Liver (tissue), 9 donors: ENCODE results near the gene CCDC51. TPM values are rescaled to one million over a fixed set of nuclear protein-coding genes. Genes with fewer than 3 reads are reported as not detected.

Experiments used
- DNase-seq: peaks from one replicate; pipeline ENCODE4 v3.0.0-alpha.2; 2017; ENCODE audit warnings: low spot score
- H3K27ac ChIP-seq, 2 donors: one replicate each; pipeline ENCODE4 v1.7.0; 2013; ENCODE audit warnings: inconsistent platforms in 2 of 2, low read length in 2 of 2, control low read depth in 1 of 2, low read depth in 1 of 2, mild to moderate bottlenecking in 1 of 2
- H3K27me3 ChIP-seq, 4 donors: one replicate each; pipeline versions ENCODE4 v1.6.1 to v1.7.0; 2013; ENCODE audit warnings: low read length in 3 of 4, inconsistent platforms in 1 of 4, mild to moderate bottlenecking in 1 of 4, moderate library complexity in 1 of 4; ENCODE audit not compliant: control insufficient read depth in 4 of 4, insufficient read depth in 4 of 4
- H3K36me3 ChIP-seq, 4 donors: one replicate each; pipeline versions ENCODE4 v1.6.1 to v1.7.0; 2013; ENCODE audit warnings: low read length in 3 of 4, mild to moderate bottlenecking in 3 of 4, low read depth in 1 of 4, moderate library complexity in 1 of 4; ENCODE audit not compliant: control insufficient read depth in 4 of 4, insufficient read depth in 3 of 4
- H3K4me1 ChIP-seq, 4 donors: one replicate each; pipeline versions ENCODE4 v1.6.1 to v1.7.0; 2013; ENCODE audit warnings: low read length in 3 of 4, mild to moderate bottlenecking in 3 of 4, moderate library complexity in 1 of 4; ENCODE audit not compliant: control insufficient read depth in 4 of 4, insufficient read depth in 4 of 4
- H3K4me3 ChIP-seq, 3 donors: one replicate each; pipeline versions ENCODE4 v1.6.1 to v1.7.0; 2013; ENCODE audit warnings: low read length in 3 of 3, control low read depth in 1 of 3, low read depth in 1 of 3, mild to moderate bottlenecking in 1 of 3
- H3K9ac ChIP-seq, 2 donors: one replicate each; pipeline ENCODE4 v1.7.0; 2013; ENCODE audit warnings: low read length in 2 of 2, mild to moderate bottlenecking in 2 of 2, moderate library complexity in 2 of 2, control low read depth in 1 of 2, low read depth in 1 of 2
- H3K9me3 ChIP-seq, 4 donors: one replicate each; pipeline versions ENCODE4 v1.6.1 to v1.7.0; 2013; ENCODE audit warnings: low read length in 3 of 4; ENCODE audit not compliant: control insufficient read depth in 4 of 4
- ATF3 ChIP-seq: IDR thresholded peaks from 2 replicates; pipeline ENCODE4 v1.6.1; 2016; ENCODE audit warnings: antibody characterized with exemption
- CTCF ChIP-seq: fragments of 150-350 bp; IDR thresholded peaks from 2 replicates; pipeline ENCODE4 v1.5.1; 2017; ENCODE audit warnings: improper control_type of control experiment, low read depth, low read length; ENCODE audit not compliant: missing input control
- EGR1 ChIP-seq, 2 donors: IDR thresholded peaks; 2 replicates each; pipeline ENCODE4 v1.6.1; 2016 to 2018; ENCODE audit warnings: antibody characterized with exemption in 2 of 2, low read depth in 2 of 2
- FOXA1 ChIP-seq: IDR thresholded peaks from 2 replicates; pipeline ENCODE4 v1.6.1; 2016; ENCODE audit warnings: antibody characterized with exemption
- FOXA2 ChIP-seq: IDR thresholded peaks from 2 replicates; pipeline ENCODE4 v1.6.1; 2016; ENCODE audit warnings: antibody characterized with exemption
- GABPA ChIP-seq, 2 donors: IDR thresholded peaks in 1 of 2; conservative IDR thresholded peaks in 1 of 2; 2 replicates each; pipeline ENCODE4 v1.6.1; 2016; ENCODE audit warnings: antibody characterized with exemption in 2 of 2, mild to moderate bottlenecking in 1 of 2, moderate library complexity in 1 of 2
- HNF4A ChIP-seq, 2 donors: conservative IDR thresholded peaks; 2 replicates each; pipeline ENCODE4 v1.6.1; 2016; ENCODE audit warnings: antibody characterized with exemption in 2 of 2, mild to moderate bottlenecking in 2 of 2
- HNF4G ChIP-seq: IDR thresholded peaks from 2 replicates; pipeline ENCODE4 v1.6.1; 2016; ENCODE audit warnings: antibody characterized with exemption
- JUND ChIP-seq, 2 donors: IDR thresholded peaks; 2 replicates each; pipeline ENCODE4 v1.6.1; 2016; ENCODE audit warnings: antibody characterized with exemption in 2 of 2
- MAX ChIP-seq: IDR thresholded peaks from 2 replicates; pipeline ENCODE4 v1.6.1; 2016; ENCODE audit warnings: antibody characterized with exemption
- NR2F2 ChIP-seq: IDR thresholded peaks from 2 replicates; pipeline ENCODE4 v1.6.1; 2016; ENCODE audit warnings: antibody characterized with exemption
- RAD21 ChIP-seq, 2 donors: IDR thresholded peaks; 2 replicates each; pipeline ENCODE4 v1.6.1; 2016; ENCODE audit warnings: antibody characterized with exemption in 2 of 2, mild to moderate bottlenecking in 2 of 2
- RXRA ChIP-seq, 2 donors: IDR thresholded peaks; 2 replicates each; pipeline ENCODE4 v1.6.1; 2017 to 2018; ENCODE audit warnings: antibody characterized with exemption in 2 of 2, mild to moderate bottlenecking in 1 of 2
- SP1 ChIP-seq: IDR thresholded peaks from 2 replicates; pipeline ENCODE4 v1.6.1; 2018; ENCODE audit warnings: antibody characterized with exemption, mild to moderate bottlenecking
- TAF1 ChIP-seq: conservative IDR thresholded peaks from 2 replicates; pipeline ENCODE4 v1.6.1; 2016; ENCODE audit warnings: antibody characterized with exemption, mild to moderate bottlenecking
- YY1 ChIP-seq: IDR thresholded peaks from 2 replicates; pipeline ENCODE4 v1.6.1; 2016; ENCODE audit warnings: antibody characterized with exemption, mild to moderate bottlenecking
- WGBS: extraction: QIAGEN DNeasy Blood & Tissue Kit; methylation state at CpG from one replicate; pipeline ENCODE4 v1.1.7; 2013; 5-methylcytosine and 5-hydroxymethylcytosine counted together
- polyA plus RNA-seq, 2 donors: library from polyadenylated mRNA; stranded (reverse) in 1 of 2; unstranded in 1 of 2; fragments of 200-250 nt in 1 of 2; fragments of >200 nt in 1 of 2; fragmentation: Nextera tagmentation in 1 of 2; extraction: Ambion mirVana in 1 of 2; gene quantifications; one replicate each; pipeline versions ENCODE4 v1.2.1 to v1.2.3, GENCODE V29; 2013 to 2015
- total RNA-seq, 2 donors: library from RNA; depleted of rRNA; stranded (reverse); fragments of >200 nt; gene quantifications; one replicate each; pipeline ENCODE4 v1.2.3, GENCODE V29; 2014
- TF ChIP-seq, protein P1 (sequence below): IDR thresholded peaks from 2 replicates; pipeline ENCODE4 v1.6.1; 2016; ENCODE audit warnings: antibody characterized with exemption, mild to moderate bottlenecking
- donor health status: healthy.
- donor health status: healthy.
- donor health status: healthy.
- donor health status: healthy.
- donor health status: healthy.

The CCDC51 gene
- total and polyA plus RNA-seq, 4 donors, result 7.9 to 13.7 (median 11.0) TPM

DNA sequence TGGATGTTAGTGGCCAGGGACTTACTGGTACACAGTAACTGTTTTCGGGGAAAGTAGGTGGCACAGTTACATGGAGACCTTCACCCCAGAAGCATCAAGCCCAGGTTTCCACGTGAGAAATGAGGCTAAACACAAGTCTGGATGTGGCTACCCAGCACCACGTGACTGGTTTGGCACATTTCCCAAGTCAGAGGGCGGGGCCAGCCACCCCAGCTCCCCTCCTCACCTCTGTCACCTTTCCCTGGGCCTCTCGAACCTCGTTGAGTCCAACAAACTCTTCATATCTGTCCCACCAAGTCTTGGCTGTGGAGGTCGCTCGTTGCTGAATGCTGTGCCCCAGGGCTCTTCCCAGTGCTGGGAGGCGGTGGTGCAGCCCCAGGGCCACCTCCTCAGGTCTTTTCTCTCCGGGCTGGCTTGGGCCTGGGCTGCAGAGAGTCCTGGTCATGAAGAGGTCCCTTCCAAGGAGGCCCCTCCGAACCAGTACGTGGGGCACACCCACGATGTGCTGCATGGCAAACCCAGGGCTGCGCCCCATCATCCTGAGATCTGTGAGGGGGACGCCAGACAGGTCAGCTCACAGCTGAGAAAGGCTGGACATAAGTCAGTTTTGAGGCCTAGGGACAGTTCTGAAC lies 5.2 kb downstream of the CCDC51 start:
- H3K4me3 ChIP-seq, result no peak overlapping the region
- TF ChIP-seq MAX (no peak), NR2F2 (no peak), EGR1 (IDR thresholded peaks at IDR 0.05; ENCODE audit: low read depth in 2 of 2) (no peak)
- peaks cover 10 to 44% (median 25%) of the 10 kb centered on the region in 4 donors for H3K4me1 ChIP-seq
- no peak overlapping the region for H3K27ac ChIP-seq
- DNase-seq, result no peak
- no peak overlapping the region for H3K9ac ChIP-seq
- H3K27me3 ChIP-seq, result no peaks in the 10 kb centered on the region
- no peaks in the 10 kb centered on the region for H3K9me3 ChIP-seq
- peaks cover 0 to 7% (median 0%) of the 10 kb centered on the region in 4 donors for H3K36me3 ChIP-seq
- 71% methylated on average over 15 of the region's 15 CpGs for WGBS

- Histone ChIP-seq H3K4me1 (peaks cover 8 to 35% (median 22%) of the 10 kb centered on the region in 4 donors), H3K36me3 (peaks cover 0 to 7% (median 0%) of the 10 kb centered on the region in 4 donors), H3K9me3 (no peaks in the 10 kb centered on the region), H3K27ac (no peak overlapping the region), H3K27me3 (no peaks in the 10 kb centered on the region), H3K9ac (no peak overlapping the region), H3K4me3 (no peak overlapping the region)
- no peak for TF ChIP-seq MAX
- TF ChIP-seq HNF4G, result no peak
- no peak for TF ChIP-seq FOXA2
- TF ChIP-seq TAF1, result no peak
- TF ChIP-seq RAD21 (IDR thresholded peaks at IDR 0.05), result no peak
- TF ChIP-seq ATF3, result no peak
- no peak for TF ChIP-seq FOXA1
- no peak for TF ChIP-seq NR2F2
- TF ChIP-seq JUND (IDR thresholded peaks at IDR 0.05), result no peak
- TF ChIP-seq RXRA (IDR thresholded peaks at IDR 0.05), result no peak
- no peak for TF ChIP-seq HNF4A (conservative IDR thresholded peaks at IDR 0.05)
- no peak for TF ChIP-seq GABPA (IDR thresholded peaks at IDR 0.05 in 1 of 2, conservative IDR thresholded peaks at IDR 0.05 in 1 of 2)
- TF ChIP-seq CTCF, result no peak
- TF ChIP-seq EGR1 (IDR thresholded peaks at IDR 0.05; ENCODE audit: low read depth in 2 of 2), result no peak
- TF ChIP-seq SP1, result no peak
- TF ChIP-seq, protein P1, sequence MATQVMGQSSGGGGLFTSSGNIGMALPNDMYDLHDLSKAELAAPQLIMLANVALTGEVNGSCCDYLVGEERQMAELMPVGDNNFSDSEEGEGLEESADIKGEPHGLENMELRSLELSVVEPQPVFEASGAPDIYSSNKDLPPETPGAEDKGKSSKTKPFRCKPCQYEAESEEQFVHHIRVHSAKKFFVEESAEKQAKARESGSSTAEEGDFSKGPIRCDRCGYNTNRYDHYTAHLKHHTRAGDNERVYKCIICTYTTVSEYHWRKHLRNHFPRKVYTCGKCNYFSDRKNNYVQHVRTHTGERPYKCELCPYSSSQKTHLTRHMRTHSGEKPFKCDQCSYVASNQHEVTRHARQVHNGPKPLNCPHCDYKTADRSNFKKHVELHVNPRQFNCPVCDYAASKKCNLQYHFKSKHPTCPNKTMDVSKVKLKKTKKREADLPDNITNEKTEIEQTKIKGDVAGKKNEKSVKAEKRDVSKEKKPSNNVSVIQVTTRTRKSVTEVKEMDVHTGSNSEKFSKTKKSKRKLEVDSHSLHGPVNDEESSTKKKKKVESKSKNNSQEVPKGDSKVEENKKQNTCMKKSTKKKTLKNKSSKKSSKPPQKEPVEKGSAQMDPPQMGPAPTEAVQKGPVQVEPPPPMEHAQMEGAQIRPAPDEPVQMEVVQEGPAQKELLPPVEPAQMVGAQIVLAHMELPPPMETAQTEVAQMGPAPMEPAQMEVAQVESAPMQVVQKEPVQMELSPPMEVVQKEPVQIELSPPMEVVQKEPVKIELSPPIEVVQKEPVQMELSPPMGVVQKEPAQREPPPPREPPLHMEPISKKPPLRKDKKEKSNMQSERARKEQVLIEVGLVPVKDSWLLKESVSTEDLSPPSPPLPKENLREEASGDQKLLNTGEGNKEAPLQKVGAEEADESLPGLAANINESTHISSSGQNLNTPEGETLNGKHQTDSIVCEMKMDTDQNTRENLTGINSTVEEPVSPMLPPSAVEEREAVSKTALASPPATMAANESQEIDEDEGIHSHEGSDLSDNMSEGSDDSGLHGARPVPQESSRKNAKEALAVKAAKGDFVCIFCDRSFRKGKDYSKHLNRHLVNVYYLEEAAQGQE, result no peak
- TF ChIP-seq YY1, result no peak
- DNase-seq, result no peak
- WGBS, result 87% methylated on average over 12 of the region's 12 CpGs
These were observed 6.3 kb downstream of the CCDC51 start for GRCh38 chr3:48433472-48434118.
